Neural crest cell (in vitro differentiated cells): Measurements from ENCODE around the gene FOXP2. TPM values are rescaled to one million over a fixed set of nuclear protein-coding genes. Genes with fewer than 3 reads are reported as not detected.

ENCODE experiments used
- DNase-seq: peaks from one replicate; pipeline ENCODE4 v3.0.0; 2021; ENCODE audit warnings: low read depth, mixed read lengths, low spot score
- H3K27ac Mint-ChIP-seq: one replicate; pipeline ENCODE4 v1.8.0; 2021; ENCODE audit warnings: mild to moderate bottlenecking, mixed read lengths; ENCODE audit not compliant: unreplicated experiment
- H3K27me3 Mint-ChIP-seq: 2 replicates; pipeline ENCODE4 v1.8.0; 2021; ENCODE audit warnings: low read depth, mild to moderate bottlenecking, mixed read lengths
- H3K36me3 Mint-ChIP-seq: 2 replicates; pipeline ENCODE4 v1.8.0; 2021; ENCODE audit warnings: low read depth, mild to moderate bottlenecking, mixed read lengths
- H3K4me1 Mint-ChIP-seq: 2 replicates; pipeline ENCODE4 v1.8.0; 2021; ENCODE audit warnings: mixed read lengths
- H3K4me3 Mint-ChIP-seq: one replicate; pipeline ENCODE4 v1.8.0; 2021; ENCODE audit warnings: mild to moderate bottlenecking, mixed read lengths
- H3K9me3 Mint-ChIP-seq: 2 replicates; pipeline ENCODE4 v1.8.0; 2021; ENCODE audit warnings: mixed read lengths
- total RNA-seq: library from RNA; stranded (reverse); gene quantifications from 2 replicates; pipeline ENCODE4 v1.2.1, GENCODE V29; 2021
- TF ChIP-seq, protein P1 (sequence below): fragments of 200-600 bp; sonication (generic); conservative IDR thresholded peaks from 2 replicates; pipeline ENCODE4 v1.5.0; 2021; ENCODE audit warnings: antibody characterized with exemption, mild to moderate bottlenecking

Gene FOXP2
- total RNA-seq, 1 donor from 2014 or later: 7.1 TPM

- TF ChIP-seq, protein P1, sequence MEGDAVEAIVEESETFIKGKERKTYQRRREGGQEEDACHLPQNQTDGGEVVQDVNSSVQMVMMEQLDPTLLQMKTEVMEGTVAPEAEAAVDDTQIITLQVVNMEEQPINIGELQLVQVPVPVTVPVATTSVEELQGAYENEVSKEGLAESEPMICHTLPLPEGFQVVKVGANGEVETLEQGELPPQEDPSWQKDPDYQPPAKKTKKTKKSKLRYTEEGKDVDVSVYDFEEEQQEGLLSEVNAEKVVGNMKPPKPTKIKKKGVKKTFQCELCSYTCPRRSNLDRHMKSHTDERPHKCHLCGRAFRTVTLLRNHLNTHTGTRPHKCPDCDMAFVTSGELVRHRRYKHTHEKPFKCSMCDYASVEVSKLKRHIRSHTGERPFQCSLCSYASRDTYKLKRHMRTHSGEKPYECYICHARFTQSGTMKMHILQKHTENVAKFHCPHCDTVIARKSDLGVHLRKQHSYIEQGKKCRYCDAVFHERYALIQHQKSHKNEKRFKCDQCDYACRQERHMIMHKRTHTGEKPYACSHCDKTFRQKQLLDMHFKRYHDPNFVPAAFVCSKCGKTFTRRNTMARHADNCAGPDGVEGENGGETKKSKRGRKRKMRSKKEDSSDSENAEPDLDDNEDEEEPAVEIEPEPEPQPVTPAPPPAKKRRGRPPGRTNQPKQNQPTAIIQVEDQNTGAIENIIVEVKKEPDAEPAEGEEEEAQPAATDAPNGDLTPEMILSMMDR: no peak
- H3K4me3 Mint-ChIP-seq: no peak overlapping the region
- H3K9me3 Mint-ChIP-seq: no peaks in the 10 kb centered on the region
- H3K27ac Mint-ChIP-seq: no peak overlapping the region
- DNase-seq: no peak
- H3K36me3 Mint-ChIP-seq: no peaks in the 10 kb centered on the region
- peaks cover 9% of the 10 kb centered on the region for H3K4me1 Mint-ChIP-seq
- H3K27me3 Mint-ChIP-seq: no peaks in the 10 kb centered on the region
These were observed 52.3 kb downstream of the FOXP2 start for GRCh38 chr7:114466917-114467316.

GRCh38 chr7:114468844-114469243 lies 54.2 kb downstream of the FOXP2 start:
- DNase-seq: no peak
- H3K27ac Mint-ChIP-seq: no peak overlapping the region
- H3K4me1 Mint-ChIP-seq: peaks cover 9% of the 10 kb centered on the region
- H3K36me3 Mint-ChIP-seq: no peaks in the 10 kb centered on the region
- H3K27me3 Mint-ChIP-seq: no peaks in the 10 kb centered on the region
- TF ChIP-seq, protein P1: no peak
- H3K4me3 Mint-ChIP-seq: no peak overlapping the region
- H3K9me3 Mint-ChIP-seq: no peaks in the 10 kb centered on the region

- H3K4me1 Mint-ChIP-seq: peaks cover 4% of the 10 kb centered on the region
- no peak overlapping the region for H3K4me3 Mint-ChIP-seq
- H3K36me3 Mint-ChIP-seq: no peaks in the 10 kb centered on the region
- peaks cover 4% of the 10 kb centered on the region for H3K9me3 Mint-ChIP-seq
- H3K27me3 Mint-ChIP-seq: no peaks in the 10 kb centered on the region
- DNase-seq: no peak
- TF ChIP-seq, protein P1: no peak
- H3K27ac Mint-ChIP-seq: no peak overlapping the region
These were observed 58.4 kb downstream of the FOXP2 start for GRCh38 chr7:114472896-114473512.

- Mint-ChIP-seq H3K4me1 (no peaks in the 10 kb centered on the region), H3K4me3 (no peak overlapping the region), H3K9me3 (peaks cover 4% of the 10 kb centered on the region), H3K36me3 (no peaks in the 10 kb centered on the region), H3K27ac (no peak overlapping the region), H3K27me3 (no peaks in the 10 kb centered on the region)
- DNase-seq: no peak
- TF ChIP-seq, protein P1: no peak
These were observed 63.8 kb downstream of the FOXP2 start for GRCh38 chr7:114478384-114478783.

- Mint-ChIP-seq H3K4me1 (no peaks in the 10 kb centered on the region), H3K36me3 (peaks cover 3% of the 10 kb centered on the region), H3K27me3 (no peaks in the 10 kb centered on the region), H3K27ac (no peak overlapping the region), H3K9me3 (no peaks in the 10 kb centered on the region), H3K4me3 (no peak overlapping the region)
- DNase-seq: no peak
- TF ChIP-seq, protein P1: no peak
These were observed 67.4 kb downstream of the FOXP2 start for GRCh38 chr7:114481999-114482398.
